Measurements from ENCODE around the gene TLN1.

DNA sequence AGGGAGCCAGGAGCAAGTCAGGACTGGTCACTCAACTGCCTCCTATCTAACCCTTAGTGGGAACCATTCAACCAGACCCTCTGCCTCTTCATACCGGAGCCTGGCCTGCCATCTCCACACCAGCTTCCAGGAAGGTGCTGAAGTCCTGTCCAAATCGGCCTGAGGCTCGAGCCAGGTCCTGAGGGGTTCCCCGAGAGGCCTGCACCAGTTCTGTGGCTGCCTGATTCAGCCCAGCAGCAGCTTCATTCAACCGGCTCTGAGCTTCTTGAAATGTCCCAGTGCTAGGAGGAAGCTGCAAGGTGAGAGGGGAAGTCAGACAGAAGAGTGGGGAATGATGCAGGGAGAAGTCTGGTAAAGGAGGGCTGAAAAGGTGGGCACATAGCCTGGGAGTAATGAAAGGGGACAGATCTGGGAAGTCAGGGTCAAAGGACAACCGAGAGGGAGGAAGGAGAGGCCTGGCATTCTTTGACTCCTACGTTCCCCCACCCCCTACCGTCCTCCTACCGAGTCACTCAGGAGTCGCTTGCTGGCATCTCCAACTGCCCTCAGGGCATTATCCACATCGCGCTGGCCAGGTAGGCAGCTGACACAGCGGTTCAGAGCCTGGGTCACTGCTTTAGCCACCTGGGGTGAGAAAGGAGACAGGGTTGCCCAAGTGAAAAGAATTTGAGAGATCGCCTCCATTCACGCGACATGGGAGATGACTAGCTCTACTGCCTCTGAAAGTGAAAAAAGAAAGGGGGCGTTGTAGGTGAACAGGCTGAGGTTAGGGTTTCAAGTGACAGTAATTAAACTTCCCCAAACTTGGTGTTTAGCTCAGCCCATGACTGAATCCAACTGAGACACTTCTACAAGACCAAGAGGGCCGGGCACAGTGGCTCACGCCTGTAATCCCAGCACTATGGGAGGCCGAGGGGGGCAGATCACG lies 20.2 kb downstream of the TLN1 start:
- TF ChIP-seq, protein P1, sequence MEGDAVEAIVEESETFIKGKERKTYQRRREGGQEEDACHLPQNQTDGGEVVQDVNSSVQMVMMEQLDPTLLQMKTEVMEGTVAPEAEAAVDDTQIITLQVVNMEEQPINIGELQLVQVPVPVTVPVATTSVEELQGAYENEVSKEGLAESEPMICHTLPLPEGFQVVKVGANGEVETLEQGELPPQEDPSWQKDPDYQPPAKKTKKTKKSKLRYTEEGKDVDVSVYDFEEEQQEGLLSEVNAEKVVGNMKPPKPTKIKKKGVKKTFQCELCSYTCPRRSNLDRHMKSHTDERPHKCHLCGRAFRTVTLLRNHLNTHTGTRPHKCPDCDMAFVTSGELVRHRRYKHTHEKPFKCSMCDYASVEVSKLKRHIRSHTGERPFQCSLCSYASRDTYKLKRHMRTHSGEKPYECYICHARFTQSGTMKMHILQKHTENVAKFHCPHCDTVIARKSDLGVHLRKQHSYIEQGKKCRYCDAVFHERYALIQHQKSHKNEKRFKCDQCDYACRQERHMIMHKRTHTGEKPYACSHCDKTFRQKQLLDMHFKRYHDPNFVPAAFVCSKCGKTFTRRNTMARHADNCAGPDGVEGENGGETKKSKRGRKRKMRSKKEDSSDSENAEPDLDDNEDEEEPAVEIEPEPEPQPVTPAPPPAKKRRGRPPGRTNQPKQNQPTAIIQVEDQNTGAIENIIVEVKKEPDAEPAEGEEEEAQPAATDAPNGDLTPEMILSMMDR (IDR thresholded peaks at IDR 0.05) = no peak
- no peak for TF ChIP-seq POLR2AphosphoS5 (IDR thresholded peaks at IDR 0.05)

Measured in gastroesophageal sphincter (tissue), 3 donors.